Smooth muscle cell (in vitro differentiated cells): ENCODE measurements around the gene GPR27. TPM values are rescaled to one million over a fixed set of nuclear protein-coding genes. Genes with fewer than 3 reads are reported as not detected.

ENCODE experiments used
- DNase-seq: peaks from one replicate; lab custom pipeline; 2025; ENCODE audit not compliant: unreplicated experiment; lab: John Stamatoyannopoulos, UW
- H2AFZ ChIP-seq: fragments of 200-600 bp; sonication (generic); 2 replicates; pipeline ENCODE4 v1.6.0; 2016; ENCODE audit warnings: antibody characterized with exemption, low read depth, mild to moderate bottlenecking
- H3F3A ChIP-seq: fragments of 200-600 bp; sonication (generic); 2 replicates; pipeline ENCODE4 v1.6.0; 2017; ENCODE audit warnings: antibody characterized with exemption, low read depth
- H3K27ac ChIP-seq: fragments of 200-600 bp; sonication (generic); 2 replicates; pipeline ENCODE4 v1.5.1; 2016; ENCODE audit warnings: low read depth, mild to moderate bottlenecking
- H3K27me3 ChIP-seq: fragments of 200-600 bp; sonication (generic); 2 replicates; pipeline ENCODE4 v1.6.1; 2016; ENCODE audit warnings: low read depth, mild to moderate bottlenecking
- H3K36me3 ChIP-seq: fragments of 200-600 bp; sonication (generic); 2 replicates; pipeline ENCODE4 v1.5.1; 2016; ENCODE audit warnings: low read depth
- H3K4me1 ChIP-seq: fragments of 200-600 bp; sonication (generic); 2 replicates; pipeline ENCODE4 v1.5.1; 2016; ENCODE audit warnings: low read depth
- H3K4me2 ChIP-seq: fragments of 200-600 bp; sonication (generic); 2 replicates; pipeline ENCODE4 v1.6.0; 2016; ENCODE audit warnings: mild to moderate bottlenecking
- H3K4me3 ChIP-seq: fragments of 200-600 bp; sonication (generic); 2 replicates; pipeline ENCODE4 v1.5.1; 2016; ENCODE audit warnings: mild to moderate bottlenecking
- H3K79me2 ChIP-seq: fragments of 200-600 bp; sonication (generic); 2 replicates; pipeline ENCODE4 v1.6.0; 2016; ENCODE audit warnings: low read depth, mild to moderate bottlenecking
- H3K9ac ChIP-seq: fragments of 200-600 bp; sonication (generic); 2 replicates; pipeline ENCODE4 v1.6.0; 2016; ENCODE audit warnings: low read depth
- H3K9me3 ChIP-seq: fragments of 200-600 bp; sonication (generic); replicated peaks from 2 replicates; pipeline ENCODE4 v1.5.1; 2016; ENCODE audit warnings: low read depth
- H4K20me1 ChIP-seq: fragments of 200-600 bp; sonication (generic); 2 replicates; pipeline ENCODE4 v1.6.0; 2016; ENCODE audit warnings: low read depth
- WGBS: methylation state at CpG from one replicate; pipeline ENCODE4 v1.1.7; 2016; ENCODE audit warnings: low lambda C conversion rate; 5-methylcytosine and 5-hydroxymethylcytosine counted together
- polyA plus RNA-seq: library from polyadenylated mRNA; unstranded; fragments of >200 nt; fragmentation: Nextera tagmentation; extraction: Ambion mirVana; gene quantifications from 2 replicates; pipeline ENCODE4 v1.2.1, GENCODE V29; 2016
- total RNA-seq: library from RNA; depleted of rRNA; stranded (reverse); fragments of >200 nt; gene quantifications from 2 replicates; pipeline ENCODE4 v1.2.3, GENCODE V29; 2014
- TF ChIP-seq, protein P1 (sequence below): fragments of 200-600 bp; sonication (generic); IDR thresholded peaks from 2 replicates; pipeline ENCODE4 v1.5.1; 2017; ENCODE audit warnings: borderline replicate concordance, mild to moderate bottlenecking, antibody characterized with exemption; ENCODE audit not compliant: insufficient read depth, poor library complexity, severe bottlenecking

The GPR27 gene
- total and polyA plus RNA-seq, 2 experiments from 2014 or later, result 0.50 to 1.2 TPM

DNA sequence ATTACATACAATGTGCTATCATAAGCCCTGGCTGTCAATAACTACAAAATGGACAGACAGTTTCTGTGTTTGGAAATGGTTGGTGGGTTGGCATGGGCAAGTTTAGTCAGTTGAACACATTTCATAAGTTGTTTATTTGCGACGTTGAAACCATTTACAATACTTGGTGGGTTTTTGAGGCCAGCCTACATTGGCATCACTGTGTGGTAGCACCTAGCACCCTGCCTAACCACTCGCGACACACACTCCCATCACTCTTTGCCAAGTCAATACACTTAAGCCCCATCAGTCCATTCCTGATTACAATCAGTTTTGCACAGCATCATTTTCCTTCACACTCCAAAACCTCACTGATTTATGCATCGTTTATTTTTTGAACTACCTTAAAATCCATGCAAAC is 17.5 kb downstream of the GPR27 start:
- Histone ChIP-seq H4K20me1 (no peaks in the 10 kb centered on the region), H3K4me2 (no peak overlapping the region), H3K36me3 (no peaks in the 10 kb centered on the region), H3K4me3 (no peak overlapping the region), H3K9me3 (no peaks in the 10 kb centered on the region), H3K4me1 (no peaks in the 10 kb centered on the region), H3K27me3 (peaks cover 14% of the 10 kb centered on the region), H3K9ac (no peak overlapping the region), H3K27ac (no peak overlapping the region), H2AFZ (no peak overlapping the region), H3K79me2 (no peaks in the 10 kb centered on the region), H3F3A (no peaks in the 10 kb centered on the region)
- WGBS, result 87% methylated on average over 5 of the region's 5 CpGs
- TF ChIP-seq, protein P1, sequence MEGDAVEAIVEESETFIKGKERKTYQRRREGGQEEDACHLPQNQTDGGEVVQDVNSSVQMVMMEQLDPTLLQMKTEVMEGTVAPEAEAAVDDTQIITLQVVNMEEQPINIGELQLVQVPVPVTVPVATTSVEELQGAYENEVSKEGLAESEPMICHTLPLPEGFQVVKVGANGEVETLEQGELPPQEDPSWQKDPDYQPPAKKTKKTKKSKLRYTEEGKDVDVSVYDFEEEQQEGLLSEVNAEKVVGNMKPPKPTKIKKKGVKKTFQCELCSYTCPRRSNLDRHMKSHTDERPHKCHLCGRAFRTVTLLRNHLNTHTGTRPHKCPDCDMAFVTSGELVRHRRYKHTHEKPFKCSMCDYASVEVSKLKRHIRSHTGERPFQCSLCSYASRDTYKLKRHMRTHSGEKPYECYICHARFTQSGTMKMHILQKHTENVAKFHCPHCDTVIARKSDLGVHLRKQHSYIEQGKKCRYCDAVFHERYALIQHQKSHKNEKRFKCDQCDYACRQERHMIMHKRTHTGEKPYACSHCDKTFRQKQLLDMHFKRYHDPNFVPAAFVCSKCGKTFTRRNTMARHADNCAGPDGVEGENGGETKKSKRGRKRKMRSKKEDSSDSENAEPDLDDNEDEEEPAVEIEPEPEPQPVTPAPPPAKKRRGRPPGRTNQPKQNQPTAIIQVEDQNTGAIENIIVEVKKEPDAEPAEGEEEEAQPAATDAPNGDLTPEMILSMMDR, result no peak
- DNase-seq, result no peak

DNA sequence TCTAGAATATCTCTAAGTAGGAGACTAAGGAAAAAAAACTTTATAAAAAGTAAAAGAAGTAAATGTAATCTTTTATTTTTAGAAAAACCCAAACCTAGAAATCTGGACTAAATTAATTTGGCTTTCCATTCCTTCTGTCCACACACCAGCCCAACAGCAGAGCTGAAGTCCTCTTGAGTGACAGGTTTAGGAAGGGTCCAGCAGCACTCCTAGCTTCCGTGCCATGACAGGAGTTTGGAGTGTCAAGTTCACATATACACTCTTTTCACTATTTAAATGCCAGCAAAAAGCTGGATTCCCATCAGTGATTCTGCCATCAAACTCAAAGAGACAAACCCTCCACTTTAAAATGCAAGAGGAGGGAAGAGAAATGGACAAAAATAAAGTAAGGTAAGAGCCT is 18.2 kb downstream of the GPR27 start:
- 52% methylated on average over 1 of the region's 1 CpG for WGBS
- no peak overlapping the region for H3K4me3 ChIP-seq
- TF ChIP-seq, protein P1, result no peak
- H3K79me2 ChIP-seq, result no peaks in the 10 kb centered on the region
- peaks cover 14% of the 10 kb centered on the region for H3K27me3 ChIP-seq
- no peaks in the 10 kb centered on the region for H3F3A ChIP-seq
- no peak for DNase-seq
- no peak overlapping the region for H2AFZ ChIP-seq
- H3K9ac ChIP-seq, result no peak overlapping the region
- no peaks in the 10 kb centered on the region for H3K9me3 ChIP-seq
- H3K4me1 ChIP-seq, result no peaks in the 10 kb centered on the region
- no peaks in the 10 kb centered on the region for H4K20me1 ChIP-seq
- no peak overlapping the region for H3K27ac ChIP-seq
- no peaks in the 10 kb centered on the region for H3K36me3 ChIP-seq
- H3K4me2 ChIP-seq, result no peak overlapping the region

DNA sequence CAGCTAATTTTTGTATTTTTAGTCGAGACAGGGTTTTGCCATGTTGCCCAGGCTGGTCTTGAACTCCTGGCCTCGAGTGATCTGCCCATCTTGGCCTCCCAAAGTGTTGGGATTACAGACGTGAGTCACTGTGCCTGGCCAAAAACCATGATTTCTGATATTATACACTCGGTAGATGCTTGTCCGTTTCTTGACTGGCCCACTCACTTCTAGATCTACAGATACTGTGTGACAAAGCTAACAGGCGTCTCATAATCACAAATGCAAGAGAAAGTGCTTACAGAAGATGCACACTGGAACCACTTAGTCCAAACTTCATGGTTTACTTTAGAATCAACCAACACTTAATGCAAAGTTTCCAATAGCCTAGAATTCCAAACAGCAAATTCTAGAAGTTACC is 22.9 kb downstream of the GPR27 start:
- Histone ChIP-seq H3K36me3 (no peaks in the 10 kb centered on the region), H4K20me1 (no peaks in the 10 kb centered on the region), H2AFZ (no peak overlapping the region), H3K4me3 (no peak overlapping the region), H3K79me2 (no peaks in the 10 kb centered on the region), H3K4me1 (no peaks in the 10 kb centered on the region), H3K4me2 (no peak overlapping the region), H3K27ac (no peak overlapping the region), H3K9me3 (no peaks in the 10 kb centered on the region), H3F3A (no peaks in the 10 kb centered on the region), H3K27me3 (peaks cover 25% of the 10 kb centered on the region), H3K9ac (no peak overlapping the region)
- 59% methylated on average over 6 of the region's 6 CpGs for WGBS
- no peak for DNase-seq
- TF ChIP-seq, protein P1, result no peak

DNA sequence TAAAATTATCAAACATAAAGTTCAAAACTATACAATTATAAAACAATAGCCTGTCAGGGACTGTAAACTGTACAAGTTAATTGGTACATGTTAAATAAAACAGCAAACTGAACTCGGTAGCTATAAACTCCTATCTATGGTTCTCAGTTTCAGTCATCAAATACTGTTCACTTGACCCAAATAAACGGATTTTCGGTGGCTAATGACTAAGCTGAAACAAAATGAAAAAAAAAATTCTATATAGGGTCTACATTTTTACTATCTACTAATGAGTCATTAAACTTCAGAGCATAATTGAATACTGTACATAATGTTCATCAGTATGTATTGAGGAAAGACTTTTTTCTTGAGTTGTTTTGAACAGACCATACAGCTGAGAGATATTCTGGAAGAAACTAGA is 24.7 kb downstream of the GPR27 start:
- TF ChIP-seq, protein P1, result no peak
- H3K36me3 ChIP-seq, result no peaks in the 10 kb centered on the region
- H3K79me2 ChIP-seq, result no peaks in the 10 kb centered on the region
- WGBS, result 93% methylated on average over 3 of the region's 3 CpGs
- H3K9ac ChIP-seq, result no peak overlapping the region
- no peak overlapping the region for H3K4me2 ChIP-seq
- H3K27ac ChIP-seq, result no peak overlapping the region
- H3K9me3 ChIP-seq, result no peaks in the 10 kb centered on the region
- no peaks in the 10 kb centered on the region for H3F3A ChIP-seq
- H3K4me3 ChIP-seq, result no peak overlapping the region
- DNase-seq, result no peak
- no peak overlapping the region for H2AFZ ChIP-seq
- H3K4me1 ChIP-seq, result peaks cover 6% of the 10 kb centered on the region
- H3K27me3 ChIP-seq, result peaks cover 38% of the 10 kb centered on the region
- H4K20me1 ChIP-seq, result no peaks in the 10 kb centered on the region
